Breast epithelium (tissue), 3 donors: ENCODE data around the gene ZNF425.

Source experiments
- POLR2A ChIP-seq: fragments of 450-650 bp; IDR thresholded peaks from one replicate; pipeline ENCODE4 v1.6.1; 2016; ENCODE audit warnings: antibody characterized with exemption, mild to moderate bottlenecking, moderate library complexity
- POLR2AphosphoS5 ChIP-seq, 3 donors: sonication (generic); formaldehyde crosslinking; IDR thresholded peaks; one replicate each; pipeline ENCODE4 v1.6.1; 2017; ENCODE audit warnings: antibody characterized with exemption in 3 of 3
- TF ChIP-seq, protein P1 (sequence below), 3 donors: fragments of 450-650 bp; IDR thresholded peaks; one replicate each; pipeline ENCODE4 v1.5.1; 2016 to 2017; ENCODE audit warnings: antibody characterized with exemption in 3 of 3, mild to moderate bottlenecking in 3 of 3, moderate library complexity in 3 of 3

DNA sequence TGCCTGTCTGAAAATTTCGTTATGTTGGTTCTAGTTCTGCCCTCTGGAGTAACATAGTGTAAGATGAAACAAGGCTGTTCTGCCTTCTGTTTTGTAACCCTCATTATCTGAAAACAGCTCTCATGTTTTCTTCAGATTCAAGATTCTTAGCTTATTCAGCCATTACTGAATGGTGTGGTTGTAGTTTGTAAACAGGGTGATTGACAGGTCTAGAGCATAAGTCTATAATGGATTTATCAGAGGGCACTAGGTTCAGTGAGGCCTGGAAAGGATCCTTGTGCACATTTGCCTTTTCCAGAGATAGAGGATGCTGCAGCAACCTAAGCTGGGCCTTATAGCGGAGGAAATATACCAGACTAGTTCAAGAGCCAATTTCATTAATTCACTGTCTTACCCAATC is 27.2 kb upstream of the ZNF425 start:
- TF ChIP-seq, protein P1, sequence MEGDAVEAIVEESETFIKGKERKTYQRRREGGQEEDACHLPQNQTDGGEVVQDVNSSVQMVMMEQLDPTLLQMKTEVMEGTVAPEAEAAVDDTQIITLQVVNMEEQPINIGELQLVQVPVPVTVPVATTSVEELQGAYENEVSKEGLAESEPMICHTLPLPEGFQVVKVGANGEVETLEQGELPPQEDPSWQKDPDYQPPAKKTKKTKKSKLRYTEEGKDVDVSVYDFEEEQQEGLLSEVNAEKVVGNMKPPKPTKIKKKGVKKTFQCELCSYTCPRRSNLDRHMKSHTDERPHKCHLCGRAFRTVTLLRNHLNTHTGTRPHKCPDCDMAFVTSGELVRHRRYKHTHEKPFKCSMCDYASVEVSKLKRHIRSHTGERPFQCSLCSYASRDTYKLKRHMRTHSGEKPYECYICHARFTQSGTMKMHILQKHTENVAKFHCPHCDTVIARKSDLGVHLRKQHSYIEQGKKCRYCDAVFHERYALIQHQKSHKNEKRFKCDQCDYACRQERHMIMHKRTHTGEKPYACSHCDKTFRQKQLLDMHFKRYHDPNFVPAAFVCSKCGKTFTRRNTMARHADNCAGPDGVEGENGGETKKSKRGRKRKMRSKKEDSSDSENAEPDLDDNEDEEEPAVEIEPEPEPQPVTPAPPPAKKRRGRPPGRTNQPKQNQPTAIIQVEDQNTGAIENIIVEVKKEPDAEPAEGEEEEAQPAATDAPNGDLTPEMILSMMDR (IDR thresholded peaks at IDR 0.05) = no peak
- TF ChIP-seq POLR2AphosphoS5 (IDR thresholded peaks at IDR 0.05) = no peak
- no peak for TF ChIP-seq POLR2A
